Measurements from ENCODE around the gene KLHL41.
"Not testable (repeated sequence)": the region's sequence is repeated elsewhere in the genome, so short reads cannot be mapped to it uniquely, and the experiment has no call there.

The KLHL41 gene

DNA sequence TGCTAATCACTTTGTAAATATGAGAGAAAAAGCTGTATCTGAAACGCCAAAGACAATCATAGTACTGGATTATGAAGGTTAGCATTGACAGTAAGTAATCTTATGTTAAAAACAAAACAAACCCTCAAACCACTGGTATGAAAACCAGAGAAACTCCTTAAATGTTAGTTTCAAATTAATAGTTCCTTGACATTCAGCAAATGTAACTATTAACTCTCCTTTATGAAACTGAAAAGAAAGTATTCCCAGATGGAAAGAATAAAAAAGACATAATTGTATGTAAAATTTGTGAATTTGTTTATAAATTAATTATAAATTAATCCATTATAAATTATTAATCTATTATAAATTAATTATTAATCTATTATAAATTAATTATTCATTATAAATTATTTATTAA, 51.9 kb downstream of the KLHL41 start:
- ChIA-PET CTCF (interaction anchor here (0.6 kb wide), 1 partner anchor 203 kb away, joined by 6 read pairs; no protein-coding TSS in a partner anchor), POLR2A (no interaction called here)

GRCh38 chr2:169562084-169562483, 52.6 kb downstream of the KLHL41 start:
- CTCF ChIA-PET, result interaction anchor here (1.5 kb wide), 1 partner anchor 10 kb away, joined by 6 read pairs; no protein-coding TSS in a partner anchor

More for the DNA sequence above, 51.9 kb downstream of the KLHL41 start:
- H3K9me3 ChIP-seq (ENCODE audit: control insufficient read depth, insufficient read depth, low read depth, low read length), result no peaks in the 10 kb centered on the region
- no peak overlapping the region for H3K27ac ChIP-seq (ENCODE audit: extremely low read depth, low read depth, low read length)
- TF ChIP-seq ZNF114 (tag by site-specific recombination; IDR thresholded peaks at IDR 0.05) (no peak), ZNF10 (tag by site-specific recombination; IDR thresholded peaks at IDR 0.05) (no peak), TCF7L2 (IDR thresholded peaks at IDR 0.05; ENCODE audit: borderline replicate concordance, low read depth, low read length) (no peak), ZNF792 (tag by site-specific recombination; IDR thresholded peaks at IDR 0.05) (no peak)
- TF ChIP-seq, protein P1, sequence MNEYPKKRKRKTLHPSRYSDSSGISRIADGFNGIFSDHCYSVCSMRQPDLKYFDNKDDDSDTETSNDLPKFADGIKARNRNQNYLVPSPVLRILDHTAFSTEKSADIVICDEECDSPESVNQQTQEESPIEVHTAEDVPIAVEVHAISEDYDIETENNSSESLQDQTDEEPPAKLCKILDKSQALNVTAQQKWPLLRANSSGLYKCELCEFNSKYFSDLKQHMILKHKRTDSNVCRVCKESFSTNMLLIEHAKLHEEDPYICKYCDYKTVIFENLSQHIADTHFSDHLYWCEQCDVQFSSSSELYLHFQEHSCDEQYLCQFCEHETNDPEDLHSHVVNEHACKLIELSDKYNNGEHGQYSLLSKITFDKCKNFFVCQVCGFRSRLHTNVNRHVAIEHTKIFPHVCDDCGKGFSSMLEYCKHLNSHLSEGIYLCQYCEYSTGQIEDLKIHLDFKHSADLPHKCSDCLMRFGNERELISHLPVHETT (tag by site-specific recombination; IDR thresholded peaks at IDR 0.05), result no peak
- H3K36me3 ChIP-seq (ENCODE audit: control insufficient read depth in 2 of 2, insufficient read depth in 1 of 2, low read length in 2 of 2), result peaks cover 16 to 29% of the 10 kb centered on the region in 2 experiments; a peak in 2 of 3 replicates
- no peaks in the 10 kb centered on the region for H3K4me1 ChIP-seq (ENCODE audit: control insufficient read depth, insufficient read depth, low read length)
- no peak overlapping the region for H3K4me3 ChIP-seq (ENCODE audit: low read depth, low read length)

GRCh38 chr2:169562519-169562918, 53.0 kb downstream of the KLHL41 start:
- H3K36me3 ChIP-seq (ENCODE audit: control insufficient read depth in 2 of 2, insufficient read depth in 1 of 2, low read length in 2 of 2), result peaks cover 16 to 30% of the 10 kb centered on the region in 2 experiments; a peak in 2 of 3 replicates
- H3K4me1 ChIP-seq (ENCODE audit: control insufficient read depth, insufficient read depth, low read length), result no peaks in the 10 kb centered on the region
- H3K4me3 ChIP-seq (ENCODE audit: low read depth, low read length), result no peak overlapping the region
- TF ChIP-seq ZNF112 (tag by site-specific recombination; IDR thresholded peaks at IDR 0.05) (no peak), ZSCAN18 (tag by site-specific recombination; IDR thresholded peaks at IDR 0.05) (no peak), ZNF138 (tag by site-specific recombination; IDR thresholded peaks at IDR 0.05; ENCODE audit: borderline replicate concordance) (no peak), ZNF280C (tag by site-specific recombination; IDR thresholded peaks at IDR 0.05) (no peak), ZBTB21 (tag by site-specific recombination; IDR thresholded peaks at IDR 0.05) (no peak), ZSCAN23 (tag by site-specific recombination; IDR thresholded peaks at IDR 0.05) (no peak), ZNF488 (tag by site-specific recombination; IDR thresholded peaks at IDR 0.05) (no peak), TRIM28 (IDR thresholded peaks at IDR 0.05; ENCODE audit: borderline replicate concordance, low read length) (no peak), ZSCAN30 (tag by site-specific recombination; IDR thresholded peaks at IDR 0.05) (no peak), OSR2 (tag by site-specific recombination; IDR thresholded peaks at IDR 0.05) (no peak), ZNF558 (tag by site-specific recombination; IDR thresholded peaks at IDR 0.05) (no peak), REPIN1 (tag by site-specific recombination; IDR thresholded peaks at IDR 0.05; ENCODE audit: low read depth) (no peak), ZNF792 (tag by site-specific recombination; IDR thresholded peaks at IDR 0.05) (no peak), ZNF501 (tag by site-specific recombination; IDR thresholded peaks at IDR 0.05) (no peak), AEBP2 (tag by site-specific recombination; IDR thresholded peaks at IDR 0.05; ENCODE audit: borderline replicate concordance) (no peak), ZFP3 (tag by site-specific recombination; IDR thresholded peaks at IDR 0.05; ENCODE audit: low read depth) (no peak), ZNF16 (tag by site-specific recombination; IDR thresholded peaks at IDR 0.05; ENCODE audit: low read depth) (no peak), ZBTB8A (tag by site-specific recombination; IDR thresholded peaks at IDR 0.05) (no peak), ZNF146 (tag by site-specific recombination; IDR thresholded peaks at IDR 0.05) (no peak), MYNN (tag by site-specific recombination; IDR thresholded peaks at IDR 0.05; ENCODE audit: borderline replicate concordance) (no peak)
- CTCF ChIA-PET, result interaction anchor here (0.8 to 1.5 kb wide), 2 partner anchors 10 to 35 kb away, joined by 3 to 6 read pairs; no protein-coding TSS in a partner anchor
- POLR2A ChIA-PET, result interaction anchor here (1.0 kb wide), 1 partner anchor 9 kb away, joined by 4 read pairs; no protein-coding TSS in a partner anchor
- H3K27ac ChIP-seq (ENCODE audit: extremely low read depth, low read depth, low read length), result no peak overlapping the region
- no peaks in the 10 kb centered on the region for H3K9me3 ChIP-seq (ENCODE audit: control insufficient read depth, insufficient read depth, low read depth, low read length)

More at GRCh38 chr2:169562084-169562483, 52.6 kb downstream of the KLHL41 start:
- H3K27ac ChIP-seq (ENCODE audit: extremely low read depth, low read depth, low read length); H3K9me3 ChIP-seq (ENCODE audit: control insufficient read depth, insufficient read depth, low read depth, low read length); H3K4me3 ChIP-seq (ENCODE audit: low read depth, low read length); H3K4me1 ChIP-seq (ENCODE audit: control insufficient read depth, insufficient read depth, low read length): not testable (repeated sequence)
- POLR2A ChIA-PET, result interaction anchor here (1.0 kb wide), 1 partner anchor 8 kb away, joined by 4 read pairs; no protein-coding TSS in a partner anchor
- H3K36me3 ChIP-seq (ENCODE audit: control insufficient read depth in 2 of 2, insufficient read depth in 1 of 2, low read length in 2 of 2), result peaks cover 16 to 29% of the 10 kb centered on the region in 2 experiments; a peak in 2 of 3 replicates
